ENCODE data around the gene HNRNPM.

HNRNPM gene

GRCh38 chr19:8460516-8461298 lies 15.9 kb downstream of the HNRNPM start:
- DNase-seq, result no peak

- DNase-seq, result no peak
These were observed 16.6 kb downstream of the HNRNPM start for GRCh38 chr19:8461376-8461775.

- no peak for DNase-seq
These were observed 17.1 kb downstream of the HNRNPM start for GRCh38 chr19:8461891-8462290.

- DNase-seq, result no peak
These were observed 17.8 kb downstream of the HNRNPM start for GRCh38 chr19:8462571-8462970.

- no peak for DNase-seq
These were observed 18.6 kb downstream of the HNRNPM start for GRCh38 chr19:8463365-8463764.

GRCh38 chr19:8466018-8466417 lies 21.2 kb downstream of the HNRNPM start:
- no peak for DNase-seq

GRCh38 chr19:8468124-8468523 lies 23.3 kb downstream of the HNRNPM start:
- no peak for DNase-seq

GRCh38 chr19:8468761-8469373 lies 24.1 kb downstream of the HNRNPM start:
- DNase-seq, result no peak

GRCh38 chr19:8469613-8470368 lies 25.0 kb downstream of the HNRNPM start:
- no peak for DNase-seq

GRCh38 chr19:8473648-8474476 lies 29.1 kb downstream of the HNRNPM start:
- DNase-seq, result no peak

- DNase-seq, result no peak
These were observed 30.2 kb downstream of the HNRNPM start for GRCh38 chr19:8475005-8475404.

- no peak for DNase-seq
These were observed 31.7 kb downstream of the HNRNPM start for GRCh38 chr19:8476524-8476923.

- DNase-seq, result no peak
These were observed 33.1 kb downstream of the HNRNPM start for GRCh38 chr19:8477889-8478288.

GRCh38 chr19:8478598-8478997 lies 33.8 kb downstream of the HNRNPM start:
- no peak for DNase-seq

- DNase-seq, result no peak
These were observed 36.4 kb downstream of the HNRNPM start for GRCh38 chr19:8481201-8481600.

GRCh38 chr19:8481616-8482015 lies 36.8 kb downstream of the HNRNPM start:
- no peak for DNase-seq

- no peak for DNase-seq
These were observed 37.9 kb downstream of the HNRNPM start for GRCh38 chr19:8482696-8483095.

GRCh38 chr19:8483165-8483564 lies 38.4 kb downstream of the HNRNPM start:
- DNase-seq, result no peak

- no peak for DNase-seq
These were observed 39.6 kb downstream of the HNRNPM start for GRCh38 chr19:8484331-8484894.

GRCh38 chr19:8485561-8486371 lies 41.0 kb downstream of the HNRNPM start:
- DNase-seq, result no peak

- DNase-seq, result no peak
These were observed 41.9 kb downstream of the HNRNPM start for GRCh38 chr19:8486661-8487136.
